Measurements from ENCODE around the gene TMEM8B. TPM values are rescaled to one million over a fixed set of nuclear protein-coding genes. Genes with fewer than 3 reads are reported as not detected.
A peak's percentile ranks its signal among the peaks of the same experiment; 100 is the strongest.

The TMEM8B gene
- total and polyA plus RNA-seq, 9 of the 15 experiments (the other 6 are each of a cell fraction or from before 2014, with no cell fraction given): 0.01 to 2.2 (median 1.1) TPM

DNA sequence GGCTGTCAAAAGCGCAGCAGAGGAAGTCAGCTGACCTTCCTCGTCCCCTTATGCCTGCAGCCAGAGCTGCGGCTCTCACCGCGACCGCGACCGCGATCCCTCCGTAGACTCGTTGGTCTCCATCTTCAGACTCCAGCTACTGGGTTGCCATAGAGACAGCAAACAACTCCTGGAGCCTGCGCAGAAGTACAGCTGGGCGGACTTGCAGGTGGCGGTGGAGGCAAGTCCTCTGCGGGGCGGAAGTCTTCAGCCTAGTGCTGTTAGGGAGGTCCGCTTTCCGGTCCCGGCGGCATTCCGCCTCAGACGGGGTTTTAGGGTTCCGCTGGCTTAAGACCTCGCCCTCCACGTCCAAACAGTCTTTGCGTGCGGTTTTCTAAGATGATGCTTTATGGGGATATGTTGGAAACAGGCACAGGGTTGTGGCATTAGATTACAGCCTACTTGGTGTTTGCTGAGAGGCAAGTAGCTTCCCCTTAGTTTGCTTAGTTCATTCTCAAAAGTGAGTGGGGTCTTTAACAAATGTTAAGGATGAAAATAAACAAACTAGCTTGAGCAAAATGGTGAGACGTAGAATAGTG lies 16.9 kb upstream of the TMEM8B start, which contains the start of gene SPAG8 (continued):
- TF ChIP-seq POU5F1 (IDR thresholded peaks at IDR 0.05; ENCODE audit: borderline replicate concordance, low read depth, low read length, partially characterized antibody): no peak
- no peak for TF ChIP-seq E2F6 (IDR thresholded peaks at IDR 0.05; ENCODE audit: borderline replicate concordance in 1 of 2, extremely low read depth in 1 of 2, insufficient read depth in 1 of 2, insufficient read length in 1 of 2, low read depth in 1 of 2, low read length in 1 of 2, poor library complexity in 1 of 2, severe bottlenecking in 1 of 2)
- TF ChIP-seq ZNF436 (CRISPR knock-in tag; IDR thresholded peaks at IDR 0.05): no peak
- peak; percentile 71 to 75 for TF ChIP-seq SIX5 (IDR thresholded peaks at IDR 0.05; ENCODE audit: borderline replicate concordance in 1 of 2, insufficient read depth in 1 of 2, low read depth in 1 of 2, low read length in 2 of 2)
- TF ChIP-seq XRCC5 (IDR thresholded peaks at IDR 0.05; ENCODE audit: low read depth, low read length): no peak
- no peak for TF ChIP-seq TCF3 (CRISPR knock-in tag; IDR thresholded peaks at IDR 0.05)
- peak; percentile 95 for TF ChIP-seq NCOA1 (IDR thresholded peaks at IDR 0.05; ENCODE audit: low read depth)
- peak; percentile 58; the same call in 1 of the 2 replicates for TF ChIP-seq ELF1 (tag; IDR thresholded peaks at IDR 0.05)
- TF ChIP-seq RAD51 (IDR thresholded peaks at IDR 0.05; ENCODE audit: borderline replicate concordance, low read depth): no peak
- TF ChIP-seq NEUROD1 (IDR thresholded peaks at IDR 0.05; ENCODE audit: borderline replicate concordance, low read depth, low read length, partially characterized antibody): no peak
- TF ChIP-seq TBL1XR1 (IDR thresholded peaks at IDR 0.05; ENCODE audit: low read length in 2 of 2): no peak
- TF ChIP-seq, protein P1, sequence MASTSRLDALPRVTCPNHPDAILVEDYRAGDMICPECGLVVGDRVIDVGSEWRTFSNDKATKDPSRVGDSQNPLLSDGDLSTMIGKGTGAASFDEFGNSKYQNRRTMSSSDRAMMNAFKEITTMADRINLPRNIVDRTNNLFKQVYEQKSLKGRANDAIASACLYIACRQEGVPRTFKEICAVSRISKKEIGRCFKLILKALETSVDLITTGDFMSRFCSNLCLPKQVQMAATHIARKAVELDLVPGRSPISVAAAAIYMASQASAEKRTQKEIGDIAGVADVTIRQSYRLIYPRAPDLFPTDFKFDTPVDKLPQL (IDR thresholded peaks at IDR 0.05; ENCODE audit: extremely low read depth, insufficient read length): no peak
- no peak for TF ChIP-seq ZNF347 (CRISPR knock-in tag; IDR thresholded peaks at IDR 0.05; ENCODE audit: low read depth)
- TF ChIP-seq, protein P2, sequence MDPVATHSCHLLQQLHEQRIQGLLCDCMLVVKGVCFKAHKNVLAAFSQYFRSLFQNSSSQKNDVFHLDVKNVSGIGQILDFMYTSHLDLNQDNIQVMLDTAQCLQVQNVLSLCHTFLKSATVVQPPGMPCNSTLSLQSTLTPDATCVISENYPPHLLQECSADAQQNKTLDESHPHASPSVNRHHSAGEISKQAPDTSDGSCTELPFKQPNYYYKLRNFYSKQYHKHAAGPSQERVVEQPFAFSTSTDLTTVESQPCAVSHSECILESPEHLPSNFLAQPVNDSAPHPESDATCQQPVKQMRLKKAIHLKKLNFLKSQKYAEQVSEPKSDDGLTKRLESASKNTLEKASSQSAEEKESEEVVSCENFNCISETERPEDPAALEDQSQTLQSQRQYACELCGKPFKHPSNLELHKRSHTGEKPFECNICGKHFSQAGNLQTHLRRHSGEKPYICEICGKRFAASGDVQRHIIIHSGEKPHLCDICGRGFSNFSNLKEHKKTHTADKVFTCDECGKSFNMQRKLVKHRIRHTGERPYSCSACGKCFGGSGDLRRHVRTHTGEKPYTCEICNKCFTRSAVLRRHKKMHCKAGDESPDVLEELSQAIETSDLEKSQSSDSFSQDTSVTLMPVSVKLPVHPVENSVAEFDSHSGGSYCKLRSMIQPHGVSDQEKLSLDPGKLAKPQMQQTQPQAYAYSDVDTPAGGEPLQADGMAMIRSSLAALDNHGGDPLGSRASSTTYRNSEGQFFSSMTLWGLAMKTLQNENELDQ (CRISPR knock-in tag; IDR thresholded peaks at IDR 0.05; ENCODE audit: borderline replicate concordance): no peak
- TF ChIP-seq ZNF644 (tag; IDR thresholded peaks at IDR 0.05; ENCODE audit: low read depth): no peak
- TF ChIP-seq ZBTB5 (IDR thresholded peaks at IDR 0.05): no peak
- TF ChIP-seq, protein P3, sequence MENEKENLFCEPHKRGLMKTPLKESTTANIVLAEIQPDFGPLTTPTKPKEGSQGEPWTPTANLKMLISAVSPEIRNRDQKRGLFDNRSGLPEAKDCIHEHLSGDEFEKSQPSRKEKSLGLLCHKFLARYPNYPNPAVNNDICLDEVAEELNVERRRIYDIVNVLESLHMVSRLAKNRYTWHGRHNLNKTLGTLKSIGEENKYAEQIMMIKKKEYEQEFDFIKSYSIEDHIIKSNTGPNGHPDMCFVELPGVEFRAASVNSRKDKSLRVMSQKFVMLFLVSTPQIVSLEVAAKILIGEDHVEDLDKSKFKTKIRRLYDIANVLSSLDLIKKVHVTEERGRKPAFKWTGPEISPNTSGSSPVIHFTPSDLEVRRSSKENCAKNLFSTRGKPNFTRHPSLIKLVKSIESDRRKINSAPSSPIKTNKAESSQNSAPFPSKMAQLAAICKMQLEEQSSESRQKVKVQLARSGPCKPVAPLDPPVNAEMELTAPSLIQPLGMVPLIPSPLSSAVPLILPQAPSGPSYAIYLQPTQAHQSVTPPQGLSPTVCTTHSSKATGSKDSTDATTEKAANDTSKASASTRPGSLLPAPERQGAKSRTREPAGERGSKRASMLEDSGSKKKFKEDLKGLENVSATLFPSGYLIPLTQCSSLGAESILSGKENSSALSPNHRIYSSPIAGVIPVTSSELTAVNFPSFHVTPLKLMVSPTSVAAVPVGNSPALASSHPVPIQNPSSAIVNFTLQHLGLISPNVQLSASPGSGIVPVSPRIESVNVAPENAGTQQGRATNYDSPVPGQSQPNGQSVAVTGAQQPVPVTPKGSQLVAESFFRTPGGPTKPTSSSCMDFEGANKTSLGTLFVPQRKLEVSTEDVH (IDR thresholded peaks at IDR 0.05; ENCODE audit: low read depth, partially characterized antibody): peak; percentile 84
- no peak for TF ChIP-seq RBM34 (IDR thresholded peaks at IDR 0.05; ENCODE audit: borderline replicate concordance, insufficient read depth, low read length)
